Spleen (tissue), 7 donors: ENCODE measurements around the gene FRS3.

Experiments
- CTCF ChIP-seq, 11 experiments: fragments of 200-600 bp in 7 of 11; fragments of 450-650 bp in 4 of 11; sonication (generic) in 4 of 11; IDR thresholded peaks in 8 of 11; conservative IDR thresholded peaks in 3 of 11; 1 replicate in 7 of 11; 2 replicates in 4 of 11; pipeline versions ENCODE4 v1.4.0 to v1.8.0; 2016 to 2021; ENCODE audit warnings: antibody characterized with exemption in 11 of 11, inconsistent platforms in 4 of 11, mild to moderate bottlenecking in 1 of 11
- POLR2A ChIP-seq, 3 donors: fragments of 450-650 bp; IDR thresholded peaks; one replicate each; pipeline ENCODE4 v1.5.1; 2017; ENCODE audit warnings: antibody characterized with exemption in 3 of 3, mild to moderate bottlenecking in 1 of 3
- POLR2AphosphoS5 ChIP-seq, 3 donors: sonication (generic); formaldehyde crosslinking; IDR thresholded peaks; one replicate each; pipeline ENCODE4 v1.5.1; 2017; ENCODE audit warnings: antibody characterized with exemption in 3 of 3
- donor health status: DM: no; HTN: no; CAD: no; lungs with moderate emphysema.
- donor health status: DM: no; HTN: no; CAD: no.
- donor health status: DM: no; HTN: no; CAD: no.

DNA sequence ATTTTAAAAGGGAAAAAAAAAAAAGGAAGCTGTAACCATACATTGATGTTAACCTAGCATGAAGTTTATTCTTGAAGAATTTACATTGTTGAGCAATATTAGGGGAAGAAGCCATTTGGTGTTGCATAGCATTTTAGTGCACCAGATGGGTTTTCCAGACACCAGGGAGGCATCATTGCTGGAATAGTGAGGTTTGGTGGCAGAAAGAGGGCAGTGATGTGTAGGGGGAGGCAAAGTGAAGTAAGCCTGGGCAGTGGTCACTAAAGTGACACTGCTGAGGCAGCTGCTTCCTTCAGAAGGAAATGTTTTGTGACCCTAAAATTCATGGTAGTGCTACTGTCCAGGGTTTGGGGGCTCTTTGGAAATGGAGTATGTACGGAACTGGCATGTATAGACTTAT is 10.3 kb upstream of the FRS3 start:
- no peak for TF ChIP-seq CTCF (IDR thresholded peaks at IDR 0.05 in 8 of 11, conservative IDR thresholded peaks at IDR 0.05 in 3 of 11)
- no peak for TF ChIP-seq POLR2A (IDR thresholded peaks at IDR 0.05)
- TF ChIP-seq POLR2AphosphoS5 (IDR thresholded peaks at IDR 0.05), result no peak
